OCI-LY1 (cell line): ENCODE data around the gene CDC42EP2.

Experiments
- H2AFZ ChIP-seq: fragments of 200-600 bp; sonication (generic), shearing (Covaris generic); 2 replicates; pipeline ENCODE4 v1.6.0; 2014; ENCODE audit warnings: antibody characterized with exemption, mild to moderate bottlenecking, low read length
- H3F3A ChIP-seq: fragments of 200-600 bp; sonication (generic), shearing (Covaris generic); 2 replicates; pipeline ENCODE4 v1.6.0; 2014; ENCODE audit warnings: mild to moderate bottlenecking, antibody characterized with exemption, low read length, moderate library complexity; ENCODE audit not compliant: insufficient read depth
- H3K27ac ChIP-seq: fragments of 200-600 bp; sonication (generic); 2 replicates; pipeline ENCODE4 v1.5.1; 2014; ENCODE audit warnings: low read length, mixed run types, mild to moderate bottlenecking, low read depth; ENCODE audit not compliant: poor library complexity, severe bottlenecking
- H3K27me3 ChIP-seq: fragments of 200-600 bp; sonication (generic); 2 replicates; pipeline ENCODE4 v1.6.0; 2014; ENCODE audit warnings: antibody characterized with exemption, mild to moderate bottlenecking, low read length, moderate library complexity; ENCODE audit not compliant: insufficient read depth
- H3K36me3 ChIP-seq: fragments of 200-600 bp; sonication (generic); 2 replicates; pipeline ENCODE4 v1.6.1; 2014; ENCODE audit warnings: mild to moderate bottlenecking, antibody characterized with exemption, low read length, moderate library complexity, mixed read lengths; ENCODE audit not compliant: insufficient read depth
- H3K4me1 ChIP-seq: fragments of 200-600 bp; sonication (generic); 2 replicates; pipeline ENCODE4 v1.5.1; 2014; ENCODE audit warnings: mild to moderate bottlenecking, low read length, moderate library complexity; ENCODE audit not compliant: insufficient read depth, severe bottlenecking
- H3K4me2 ChIP-seq: fragments of 200-600 bp; sonication (generic), shearing (Covaris generic); 2 replicates; pipeline ENCODE4 v1.6.1; 2014; ENCODE audit warnings: low read length
- H3K4me3 ChIP-seq: fragments of 200-600 bp; sonication (generic); 2 replicates; pipeline ENCODE4 v1.5.1; 2014; ENCODE audit warnings: low read length, low read depth, mild to moderate bottlenecking, mixed read lengths; ENCODE audit not compliant: poor library complexity, severe bottlenecking
- H3K79me2 ChIP-seq: fragments of 200-600 bp; shearing (Covaris generic); 2 replicates; pipeline ENCODE4 v1.6.1; 2016; ENCODE audit warnings: mixed run types, low read length, mixed read lengths; ENCODE audit not compliant: insufficient read depth
- H3K9ac ChIP-seq: fragments of 200-600 bp; sonication (generic), shearing (Covaris generic); 2 replicates; pipeline ENCODE4 v1.6.1; 2014; ENCODE audit warnings: mild to moderate bottlenecking, low read length, mixed read lengths
- H3K9me2 ChIP-seq: fragments of 200-600 bp; sonication (generic), shearing (Covaris generic); 2 replicates; pipeline ENCODE4 v1.6.1; 2014; ENCODE audit warnings: low read depth, mild to moderate bottlenecking, low read length, mixed read lengths
- H3K9me3 ChIP-seq: fragments of 200-600 bp; shearing (Covaris generic); 2 replicates; pipeline ENCODE4 v1.6.1; 2014; ENCODE audit warnings: low read length, mixed read lengths
- H4K20me1 ChIP-seq: fragments of 200-600 bp; sonication (generic), shearing (Covaris generic); 2 replicates; pipeline ENCODE4 v1.6.0; 2016; ENCODE audit warnings: mild to moderate bottlenecking, low read length; ENCODE audit not compliant: insufficient read depth
- CTCF ChIP-seq: fragments of 200-600 bp; sonication (generic), shearing (Covaris generic); IDR thresholded peaks from 2 replicates; pipeline ENCODE4 v1.5.1; 2017; ENCODE audit warnings: mild to moderate bottlenecking, antibody characterized with exemption, low read length, moderate library complexity, mixed read lengths
- EZH2 ChIP-seq: fragments of 200-600 bp; sonication (generic), shearing (Covaris generic); IDR thresholded peaks from 2 replicates; pipeline ENCODE4 v1.8.0; 2017; ENCODE audit warnings: borderline replicate concordance, mixed run types, mild to moderate bottlenecking, antibody characterized with exemption, low read length, moderate library complexity, mixed read lengths

Gene CDC42EP2

GRCh38 chr11:65327021-65327420 is 12.4 kb downstream of the CDC42EP2 start:
- no peak for TF ChIP-seq EZH2
- no peak for TF ChIP-seq CTCF

GRCh38 chr11:65329478-65329877 is 14.8 kb downstream of the CDC42EP2 start:
- Histone ChIP-seq H3F3A (peaks cover 6% of the 10 kb centered on the region), H3K27ac (peak overlapping the region; percentile 2), H3K36me3 (no peaks in the 10 kb centered on the region), H3K79me2 (peaks cover 6% of the 10 kb centered on the region), H3K4me3 (no peak overlapping the region), H3K9ac (no peak overlapping the region; the same call in 1 of the 2 replicates), H3K4me2 (peak overlapping the region; percentile 33; the same call in 1 of the 2 replicates), H2AFZ (peak overlapping the region; percentile 8; the same call in 1 of the 2 replicates), H3K4me1 (peaks cover 13% of the 10 kb centered on the region), H3K27me3 (no peaks in the 10 kb centered on the region), H4K20me1 (no peaks in the 10 kb centered on the region), H3K9me2 (no peaks in the 10 kb centered on the region), H3K9me3 (no peaks in the 10 kb centered on the region)
- TF ChIP-seq EZH2 = no peak
- TF ChIP-seq CTCF = no peak

More at GRCh38 chr11:65327021-65327420, 12.4 kb downstream of the CDC42EP2 start:
- no peak overlapping the region for H3K27ac ChIP-seq
- no peak overlapping the region for H3K4me2 ChIP-seq
- no peak overlapping the region for H2AFZ ChIP-seq
- H3K9ac ChIP-seq = no peak overlapping the region
- no peaks in the 10 kb centered on the region for H3K27me3 ChIP-seq
- H3K79me2 ChIP-seq = no peaks in the 10 kb centered on the region
- peaks cover 11% of the 10 kb centered on the region for H3K4me1 ChIP-seq
- H4K20me1 ChIP-seq = no peaks in the 10 kb centered on the region
- no peak overlapping the region for H3K4me3 ChIP-seq
- H3F3A ChIP-seq = peaks cover 6% of the 10 kb centered on the region
- H3K36me3 ChIP-seq = no peaks in the 10 kb centered on the region
- H3K9me2 ChIP-seq = no peaks in the 10 kb centered on the region
- no peaks in the 10 kb centered on the region for H3K9me3 ChIP-seq

GRCh38 chr11:65329944-65330403 is 15.3 kb downstream of the CDC42EP2 start:
- Histone ChIP-seq H3K27ac (peak overlapping the region; percentile 2), H3K4me3 (no peak overlapping the region), H3K9me2 (no peaks in the 10 kb centered on the region), H3K4me1 (peaks cover 18% of the 10 kb centered on the region), H2AFZ (peak overlapping the region; percentile 8; the same call in 1 of the 2 replicates), H3K9me3 (no peaks in the 10 kb centered on the region), H4K20me1 (no peaks in the 10 kb centered on the region), H3K36me3 (no peaks in the 10 kb centered on the region), H3F3A (peaks cover 6% of the 10 kb centered on the region), H3K9ac (no peak overlapping the region; the same call in 1 of the 2 replicates), H3K79me2 (peaks cover 11% of the 10 kb centered on the region), H3K4me2 (peak overlapping the region; percentile 33; the same call in 1 of the 2 replicates), H3K27me3 (no peaks in the 10 kb centered on the region)
- TF ChIP-seq EZH2 = no peak
- peak; percentile 79 for TF ChIP-seq CTCF
